A673 (cell line): Measurements from ENCODE around the gene ARL14. TPM values are rescaled to one million over a fixed set of nuclear protein-coding genes. Genes with fewer than 3 reads are reported as not detected.

Source experiments
- BruUV-seq: library from RNA; stranded (reverse); fragments of 400-500 nt; replicated peaks from 2 replicates; lab custom pipeline; 2021; lab: Mats Ljungman, UMichigan
- CTCF ChIA-PET: fragments of 300-600 bp; sonication (Branson Sonifier 250); formaldehyde crosslinking; loops from one replicate; lab custom pipeline; 2022; ENCODE audit warnings: antibody characterized with exemption; lab: Charles Lee
- POLR2A ChIA-PET: fragments of 300-600 bp; sonication (Branson Sonifier 250); formaldehyde crosslinking; loops from one replicate; lab custom pipeline; 2022; ENCODE audit warnings: antibody characterized with exemption; ENCODE audit not compliant: low non-redundant PET; lab: Charles Lee
- DNase-seq: peaks from one replicate; pipeline ENCODE4 v3.0.0-alpha.2; 2015; ENCODE audit warnings: low spot score
- H3K27ac ChIP-seq: fragments of 200-600 bp; sonication (generic); 2 replicates; pipeline ENCODE4 v1.5.1; 2016; ENCODE audit warnings: mixed run types, low read depth, mild to moderate bottlenecking, mixed read lengths, antibody characterized with exemption, low read length; ENCODE audit not compliant: poor library complexity, severe bottlenecking
- H3K27me3 ChIP-seq: fragments of 200-600 bp; sonication (generic); replicated peaks from 2 replicates; pipeline ENCODE4 v1.6.1; 2017; ENCODE audit warnings: mixed run types, low read depth, mild to moderate bottlenecking, mixed read lengths, antibody characterized with exemption, low read length; ENCODE audit not compliant: insufficient read depth, poor library complexity
- H3K36me3 ChIP-seq: fragments of 200-600 bp; sonication (generic); 2 replicates; pipeline ENCODE4 v1.6.1; 2016; ENCODE audit warnings: mixed run types, mild to moderate bottlenecking, mixed read lengths, antibody characterized with exemption, low read length; ENCODE audit not compliant: insufficient read depth, poor library complexity, severe bottlenecking
- H3K4me1 ChIP-seq: fragments of 200-600 bp; sonication (generic); 2 replicates; pipeline ENCODE4 v1.6.1; 2017; ENCODE audit warnings: mixed run types, mild to moderate bottlenecking, mixed read lengths, antibody characterized with exemption, low read length; ENCODE audit not compliant: insufficient read depth, poor library complexity, severe bottlenecking
- H3K4me3 ChIP-seq: fragments of 200-600 bp; sonication (generic); 2 replicates; pipeline ENCODE4 v1.5.1; 2016; ENCODE audit warnings: low read depth, mixed run types, mild to moderate bottlenecking, mixed read lengths, low read length; ENCODE audit not compliant: poor library complexity, severe bottlenecking
- H3K9me3 ChIP-seq: fragments of 200-600 bp; sonication (generic); 2 replicates; pipeline ENCODE4 v1.6.1; 2016; ENCODE audit warnings: mixed run types, low read depth, mild to moderate bottlenecking, mixed read lengths, antibody characterized with exemption, low read length; ENCODE audit not compliant: poor library complexity, severe bottlenecking
- EZH2 ChIP-seq: fragments of 200-600 bp; sonication (generic); IDR thresholded peaks from 2 replicates; pipeline ENCODE4 v1.6.1; 2017; ENCODE audit warnings: borderline replicate concordance, low read depth, mild to moderate bottlenecking, mixed read lengths, antibody characterized with exemption, low read length; ENCODE audit not compliant: poor library complexity, severe bottlenecking
- intact Hi-C: fragments of 100-400 bp; cut with micrococcal nuclease; formaldehyde crosslinking; loops from one replicate; pipeline ENCODE4 v1.10.0; 2022; ENCODE audit not compliant: unreplicated experiment
- total RNA-seq: library from RNA; stranded (reverse); gene quantifications from 2 replicates; pipeline ENCODE4 v1.2.3, GENCODE V29; 2021
- TF ChIP-seq, protein P1 (sequence below): fragments of 300-800, 200-600 bp; sonication (generic); conservative IDR thresholded peaks from 2 replicates; pipeline ENCODE4 v1.5.1; 2017; ENCODE audit warnings: low read depth, mild to moderate bottlenecking, antibody characterized with exemption, low read length, moderate library complexity, mixed read lengths

ARL14 gene
- total RNA-seq, 1 experiment from 2014 or later = not detected

GRCh38 chr3:160635213-160635612 is 41.7 kb upstream of the ARL14 start:
- H3K4me1 ChIP-seq = no peaks in the 10 kb centered on the region
- H3K27me3 ChIP-seq = no peaks in the 10 kb centered on the region
- ChIA-PET POLR2A (no interaction called here), CTCF (no interaction called here)
- TF ChIP-seq, protein P1, sequence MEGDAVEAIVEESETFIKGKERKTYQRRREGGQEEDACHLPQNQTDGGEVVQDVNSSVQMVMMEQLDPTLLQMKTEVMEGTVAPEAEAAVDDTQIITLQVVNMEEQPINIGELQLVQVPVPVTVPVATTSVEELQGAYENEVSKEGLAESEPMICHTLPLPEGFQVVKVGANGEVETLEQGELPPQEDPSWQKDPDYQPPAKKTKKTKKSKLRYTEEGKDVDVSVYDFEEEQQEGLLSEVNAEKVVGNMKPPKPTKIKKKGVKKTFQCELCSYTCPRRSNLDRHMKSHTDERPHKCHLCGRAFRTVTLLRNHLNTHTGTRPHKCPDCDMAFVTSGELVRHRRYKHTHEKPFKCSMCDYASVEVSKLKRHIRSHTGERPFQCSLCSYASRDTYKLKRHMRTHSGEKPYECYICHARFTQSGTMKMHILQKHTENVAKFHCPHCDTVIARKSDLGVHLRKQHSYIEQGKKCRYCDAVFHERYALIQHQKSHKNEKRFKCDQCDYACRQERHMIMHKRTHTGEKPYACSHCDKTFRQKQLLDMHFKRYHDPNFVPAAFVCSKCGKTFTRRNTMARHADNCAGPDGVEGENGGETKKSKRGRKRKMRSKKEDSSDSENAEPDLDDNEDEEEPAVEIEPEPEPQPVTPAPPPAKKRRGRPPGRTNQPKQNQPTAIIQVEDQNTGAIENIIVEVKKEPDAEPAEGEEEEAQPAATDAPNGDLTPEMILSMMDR = no peak
- TF ChIP-seq EZH2 = no peak
- BruUV-seq = no TSS peak
- no peaks in the 10 kb centered on the region for H3K9me3 ChIP-seq
- H3K27ac ChIP-seq = no peak overlapping the region
- intact Hi-C loops = no loop called here
- DNase-seq = no peak
- H3K4me3 ChIP-seq = no peak overlapping the region
- no peaks in the 10 kb centered on the region for H3K36me3 ChIP-seq

- Histone ChIP-seq H3K36me3 (no peaks in the 10 kb centered on the region), H3K4me3 (no peak overlapping the region), H3K27ac (no peak overlapping the region), H3K9me3 (no peaks in the 10 kb centered on the region), H3K4me1 (no peaks in the 10 kb centered on the region), H3K27me3 (no peaks in the 10 kb centered on the region)
- ChIA-PET CTCF (no interaction called here), POLR2A (no interaction called here)
- no TSS peak for BruUV-seq
- DNase-seq = no peak
- TF ChIP-seq EZH2 = no peak
- TF ChIP-seq, protein P1 = no peak
- intact Hi-C loops = no loop called here
Observed at GRCh38 chr3:160637086-160637485, 39.9 kb upstream of the ARL14 start.

GRCh38 chr3:160638184-160638583 is 38.8 kb upstream of the ARL14 start:
- intact Hi-C loops = no loop called here
- CTCF ChIA-PET = no interaction called here
- Histone ChIP-seq H3K27me3 (no peaks in the 10 kb centered on the region), H3K4me1 (no peaks in the 10 kb centered on the region), H3K27ac (no peak overlapping the region), H3K36me3 (no peaks in the 10 kb centered on the region), H3K9me3 (no peaks in the 10 kb centered on the region), H3K4me3 (no peak overlapping the region)
- POLR2A ChIA-PET = no interaction called here
- no peak for TF ChIP-seq EZH2
- TF ChIP-seq, protein P1 = no peak
- no TSS peak for BruUV-seq
- DNase-seq = no peak
